ENCODE results near the gene PRKAA1.
A peak's percentile ranks its signal among the peaks of the same experiment; 100 is the strongest.
"Not testable (repeated sequence)": the region's sequence is repeated elsewhere in the genome, so short reads cannot be mapped to it uniquely, and the experiment has no call there.

PRKAA1 gene

GRCh38 chr5:40779561-40779960 is 18.6 kb downstream of the PRKAA1 start:
- DNase-seq = no peak

DNA sequence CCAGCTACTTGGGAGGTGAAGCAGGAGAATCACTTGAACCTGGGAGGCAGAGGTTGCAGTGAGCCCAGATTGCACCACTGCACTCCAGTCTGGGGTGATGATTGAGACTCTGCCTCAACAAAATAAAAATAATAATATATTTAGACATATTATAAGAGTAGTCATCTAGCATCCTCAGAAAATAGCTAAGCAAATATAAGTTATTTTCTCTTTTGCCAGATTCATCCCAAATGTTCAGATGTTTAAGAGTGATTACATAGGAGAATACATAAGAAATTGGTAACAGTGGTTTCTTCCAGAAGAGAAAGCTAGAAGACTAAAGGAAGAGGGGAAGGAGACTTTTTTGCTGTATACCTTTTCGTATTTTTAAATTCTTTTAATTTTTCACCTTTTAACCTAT is 20.0 kb downstream of the PRKAA1 start:
- no peak for DNase-seq

DNA sequence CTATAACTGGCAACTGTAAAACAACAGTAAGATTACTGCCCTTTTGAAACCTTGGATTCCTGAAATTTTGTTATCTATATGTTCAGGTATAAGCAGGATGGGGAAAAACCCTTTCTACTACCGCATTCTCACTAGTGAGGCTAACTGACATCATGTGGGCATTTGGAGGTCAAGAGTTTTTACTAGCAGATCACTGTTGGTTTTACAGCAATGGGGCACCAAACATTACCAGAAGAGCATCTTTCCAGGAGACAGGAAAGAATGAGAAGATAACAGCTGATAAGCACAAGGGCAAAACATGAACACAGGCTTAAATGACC is 21.6 kb downstream of the PRKAA1 start:
- no peak for DNase-seq

- DNase-seq = no peak
Observed at GRCh38 chr5:40775846-40776657, 22.1 kb downstream of the PRKAA1 start.

GRCh38 chr5:40775085-40775845 is 22.9 kb downstream of the PRKAA1 start:
- DNase-seq = no peak

GRCh38 chr5:40774623-40775022 is 23.6 kb downstream of the PRKAA1 start:
- no peak for DNase-seq

DNA sequence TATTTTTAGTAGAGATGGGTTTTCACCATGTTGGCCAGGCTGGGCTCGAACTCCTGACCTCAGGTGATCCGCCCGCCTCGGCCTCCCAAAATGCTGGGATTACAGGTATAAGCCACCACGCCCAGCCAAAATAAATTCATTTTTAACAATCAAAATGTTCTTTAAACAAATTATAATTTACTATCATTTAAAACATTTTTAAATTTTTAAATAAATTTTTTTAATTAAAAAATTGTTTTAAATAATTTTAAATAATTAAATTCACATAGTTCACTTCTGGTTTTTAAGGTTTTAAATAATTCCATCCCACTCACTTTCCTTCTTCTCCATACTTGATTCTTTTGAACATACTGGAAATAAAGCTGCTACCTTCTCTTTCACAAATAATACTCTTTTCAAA is 27.4 kb downstream of the PRKAA1 start:
- no peak for DNase-seq

DNA sequence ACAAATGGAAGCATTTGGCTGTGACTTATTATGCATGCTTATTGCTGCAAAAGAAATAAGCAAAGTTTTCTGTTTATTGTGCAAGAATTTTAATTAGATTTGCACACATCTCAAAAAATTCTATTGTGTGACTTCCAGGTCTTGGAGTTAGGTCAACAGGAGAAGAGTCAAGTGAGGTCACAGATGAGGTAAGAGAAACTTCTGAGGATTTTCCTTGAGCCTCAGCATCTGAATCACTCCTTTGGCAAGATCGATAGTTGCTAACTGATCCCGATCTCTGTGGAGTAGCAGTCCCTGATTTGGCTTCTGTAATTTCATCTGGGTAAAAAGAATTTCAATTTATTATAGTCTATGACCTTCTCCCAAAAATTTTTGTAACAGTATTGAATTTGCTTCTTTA is 35.5 kb downstream of the PRKAA1 start:
- no peak for DNase-seq

DNA sequence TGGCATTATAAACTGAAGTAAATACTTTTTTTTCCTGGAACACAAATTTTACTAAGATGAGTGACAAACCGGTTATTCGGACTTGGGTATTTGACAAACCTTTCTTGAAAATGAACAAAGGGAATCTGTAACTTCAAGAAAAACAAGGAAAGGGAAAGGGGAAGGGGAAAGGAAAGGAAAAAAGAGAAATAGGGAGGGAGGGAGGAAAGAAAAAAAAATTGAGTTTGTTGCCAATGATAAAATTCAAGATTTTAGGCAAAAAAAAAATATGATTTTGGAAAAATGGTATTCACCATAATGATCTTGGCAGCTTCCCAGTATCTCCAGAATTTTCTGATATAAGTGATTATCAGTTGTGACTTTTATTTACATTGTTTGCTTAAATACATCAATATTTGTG is 40.8 kb downstream of the PRKAA1 start:
- no peak for DNase-seq

GRCh38 chr5:40755407-40756365 is 42.5 kb downstream of the PRKAA1 start, which contains the start of gene TTC33:
TSS of gene TTC33 (minus strand) at chr5:40755961. CDS start at chr5:40747018, 8,943 bp downstream.
- DNase-seq = peak; percentile 97

GRCh38 chr5:40755093-40755406 is 43.1 kb downstream of the PRKAA1 start:
- DNase-seq = peak; percentile 66

- no peak for DNase-seq
Observed at GRCh38 chr5:40754381-40755092, 43.6 kb downstream of the PRKAA1 start.

DNA sequence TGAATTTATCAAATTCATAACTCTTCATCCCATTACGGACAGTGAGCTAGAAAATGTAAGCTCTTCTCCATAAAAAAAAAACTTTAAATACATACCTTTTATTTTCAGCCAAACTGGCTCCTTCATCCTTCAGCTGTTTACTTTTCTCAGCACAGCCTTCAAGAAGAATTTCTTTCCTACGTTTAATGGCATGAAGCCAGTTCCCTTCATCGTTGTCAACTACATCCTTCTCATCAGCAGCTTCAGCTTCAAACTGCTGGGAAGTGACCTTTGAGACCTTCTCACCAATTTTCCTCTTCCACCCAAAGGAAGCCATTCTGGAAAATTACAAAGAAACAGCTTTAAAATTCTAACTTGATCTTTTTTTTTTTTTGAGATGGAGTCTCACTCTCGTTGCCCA is 51.5 kb downstream of the PRKAA1 start:
- no peak for DNase-seq

- DNase-seq = no peak
Observed at GRCh38 chr5:40743771-40744170, 54.4 kb downstream of the PRKAA1 start.

- no peak for DNase-seq
Observed at GRCh38 chr5:40738502-40738901, 59.7 kb downstream of the PRKAA1 start.

- no peak for DNase-seq
Observed at GRCh38 chr5:40736103-40736875, 61.9 kb downstream of the PRKAA1 start.

- no peak for DNase-seq
Observed at GRCh38 chr5:40735609-40736008, 62.6 kb downstream of the PRKAA1 start.

GRCh38 chr5:40734986-40735385 is 63.2 kb downstream of the PRKAA1 start:
- DNase-seq = no peak

- DNase-seq = no peak
Observed at GRCh38 chr5:40733879-40734563, 64.2 kb downstream of the PRKAA1 start.

DNA sequence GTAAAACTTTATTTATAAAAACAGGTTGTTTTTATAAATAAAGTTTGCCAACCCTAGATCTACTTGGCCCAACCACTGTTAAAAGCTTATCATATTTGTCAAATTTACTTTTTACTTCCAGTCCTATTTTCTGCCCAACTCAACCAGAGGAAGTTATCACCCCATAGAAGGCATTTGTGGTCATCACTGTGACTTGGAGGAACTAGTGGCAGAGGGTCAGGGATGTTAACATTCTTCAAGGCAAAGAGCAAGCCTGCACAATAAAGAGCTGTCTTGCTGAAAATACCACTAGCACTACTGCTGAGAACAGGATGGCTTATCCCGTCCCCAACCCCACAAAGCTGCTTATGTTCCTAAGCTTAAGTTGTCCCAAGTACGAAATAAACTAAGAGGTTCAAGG is 64.7 kb downstream of the PRKAA1 start:
- DNase-seq = no peak

- not testable (repeated sequence) for DNase-seq
Observed at GRCh38 chr5:40722497-40722911, 75.7 kb downstream of the PRKAA1 start.
